CD8-positive, alpha-beta memory T cell (primary cell): ENCODE data around the gene PARD3. TPM values are rescaled to one million over a fixed set of nuclear protein-coding genes. Genes with fewer than 3 reads are reported as not detected.

Experiments used
- CTCF ChIA-PET: fragments of 350-600 bp; sonication (Branson Sonifier 250); formaldehyde crosslinking; loops from one replicate; lab custom pipeline; 2021; ENCODE audit warnings: antibody characterized with exemption; lab: Charles Lee
- POLR2A ChIA-PET: fragments of 350-600 bp; sonication (Branson Sonifier 250); formaldehyde crosslinking; loops from one replicate; lab custom pipeline; 2021; ENCODE audit warnings: antibody characterized with exemption; lab: Charles Lee
- DNase-seq, 5 donors: peaks; one replicate each; pipeline versions ENCODE4 v3.0.0 to v3.0.0-alpha.2; 2020 to 2022; ENCODE audit warnings: mixed read lengths in 1 of 5
- H3K27ac ChIP-seq: one replicate; pipeline ENCODE4 v1.7.0; 2013; ENCODE audit warnings: low read depth, mild to moderate bottlenecking, low read length, moderate library complexity
- H3K27me3 ChIP-seq: 2 replicates; pipeline ENCODE4 v1.7.0; 2013; ENCODE audit warnings: low read length, mild to moderate bottlenecking; ENCODE audit not compliant: insufficient read depth, poor library complexity, severe bottlenecking
- H3K36me3 ChIP-seq: 2 replicates; pipeline ENCODE4 v1.7.0; 2013; ENCODE audit warnings: mild to moderate bottlenecking, low read length, moderate library complexity; ENCODE audit not compliant: insufficient read depth
- H3K4me1 ChIP-seq: 2 replicates; pipeline ENCODE4 v1.7.0; 2013; ENCODE audit warnings: mild to moderate bottlenecking, low read length, moderate library complexity; ENCODE audit not compliant: insufficient read depth
- H3K4me3 ChIP-seq: 2 replicates; pipeline ENCODE4 v1.7.0; 2013; ENCODE audit warnings: mild to moderate bottlenecking, low read length
- H3K9me3 ChIP-seq: 2 replicates; pipeline ENCODE4 v1.7.0; 2013; ENCODE audit warnings: mild to moderate bottlenecking, low read length
- H3K27ac Mint-ChIP-seq, 8 donors: one replicate each; pipeline ENCODE4 v1.8.0; 2020 to 2021; ENCODE audit warnings: mixed read lengths in 8 of 8, mild to moderate bottlenecking in 6 of 8, inconsistent platforms in 3 of 8, moderate library complexity in 3 of 8
- H3K27me3 Mint-ChIP-seq, 2 donors: one replicate each; pipeline ENCODE4 v1.8.0; 2020 to 2021; ENCODE audit warnings: mixed read lengths in 2 of 2, mild to moderate bottlenecking in 1 of 2, moderate library complexity in 1 of 2
- H3K36me3 Mint-ChIP-seq, 3 donors: one replicate each; pipeline ENCODE4 v1.8.0; 2020 to 2021; ENCODE audit warnings: mixed read lengths in 3 of 3, inconsistent platforms in 1 of 3, mild to moderate bottlenecking in 1 of 3
- H3K4me1 Mint-ChIP-seq, 3 donors: one replicate each; pipeline ENCODE4 v1.8.0; 2020 to 2021; ENCODE audit warnings: mixed read lengths in 3 of 3, inconsistent platforms in 1 of 3, mild to moderate bottlenecking in 1 of 3
- H3K4me3 Mint-ChIP-seq, 7 donors: one replicate each; pipeline ENCODE4 v1.8.0; 2020 to 2021; ENCODE audit warnings: mixed read lengths in 7 of 7, mild to moderate bottlenecking in 6 of 7, moderate library complexity in 4 of 7, inconsistent platforms in 2 of 7
- H3K9me3 Mint-ChIP-seq, 5 donors: one replicate each; pipeline ENCODE4 v1.8.0; 2020 to 2022; ENCODE audit warnings: mixed read lengths in 5 of 5, mild to moderate bottlenecking in 3 of 5, moderate library complexity in 2 of 5, inconsistent platforms in 1 of 5
- polyA plus RNA-seq: library from polyadenylated mRNA; unstranded; fragments of 300-500 nt; fragmentation: Illumina TruSeq; gene quantifications from one replicate; pipeline ENCODE4 v1.2.3, GENCODE V29; 2021
- total RNA-seq, 2 experiments: library from RNA; stranded (reverse); gene quantifications; one replicate each; pipeline ENCODE4 v1.2.3, GENCODE V29; 2021

PARD3 gene
- total and polyA plus RNA-seq, 3 experiments from 2014 or later, result 0.27 to 0.46 TPM; not detected in 1

GRCh38 chr10:34177445-34177844 lies 637.7 kb downstream of the PARD3 start:
- H3K36me3 ChIP-seq, result no peaks in the 10 kb centered on the region
- no peak overlapping the region for H3K27ac ChIP-seq
- Mint-ChIP-seq H3K9me3 (peaks cover 0 to 5% (median 3%) of the 10 kb centered on the region in 5 donors), H3K4me1 (no peaks in the 10 kb centered on the region), H3K27me3 (peaks cover 0 to 3% of the 10 kb centered on the region in 2 donors), H3K27ac (peak overlapping the region in 1 of 8 donors; percentile 74), H3K36me3 (no peaks in the 10 kb centered on the region), H3K4me3 (no peak overlapping the region)
- ChIA-PET CTCF (no interaction called here), POLR2A (no interaction called here)
- no peaks in the 10 kb centered on the region for H3K4me1 ChIP-seq
- H3K4me3 ChIP-seq, result no peak overlapping the region
- no peak for DNase-seq
- H3K27me3 ChIP-seq, result no peaks in the 10 kb centered on the region
- H3K9me3 ChIP-seq, result no peaks in the 10 kb centered on the region

GRCh38 chr10:34176351-34176750 lies 638.7 kb downstream of the PARD3 start:
- H3K27ac Mint-ChIP-seq, result no peak overlapping the region
- Histone ChIP-seq H3K4me3 (no peak overlapping the region), H3K27ac (no peak overlapping the region), H3K9me3 (no peaks in the 10 kb centered on the region), H3K36me3 (no peaks in the 10 kb centered on the region), H3K4me1 (no peaks in the 10 kb centered on the region), H3K27me3 (no peaks in the 10 kb centered on the region)
- no peak overlapping the region for H3K4me3 Mint-ChIP-seq
- no peaks in the 10 kb centered on the region for H3K4me1 Mint-ChIP-seq
- no peak for DNase-seq
- peaks cover under 1 to 5% (median 3%) of the 10 kb centered on the region in 5 donors for H3K9me3 Mint-ChIP-seq
- ChIA-PET CTCF (no interaction called here), POLR2A (no interaction called here)
- H3K27me3 Mint-ChIP-seq, result peaks cover 0 to 3% of the 10 kb centered on the region in 2 donors
- H3K36me3 Mint-ChIP-seq, result no peaks in the 10 kb centered on the region

- no peak overlapping the region for H3K27ac Mint-ChIP-seq
- POLR2A ChIA-PET, result no interaction called here
- H3K4me1 Mint-ChIP-seq, result no peaks in the 10 kb centered on the region
- Histone ChIP-seq H3K36me3 (no peaks in the 10 kb centered on the region), H3K4me1 (no peaks in the 10 kb centered on the region), H3K27ac (no peak overlapping the region), H3K9me3 (no peaks in the 10 kb centered on the region), H3K4me3 (no peak overlapping the region), H3K27me3 (no peaks in the 10 kb centered on the region)
- H3K4me3 Mint-ChIP-seq, result no peak overlapping the region
- H3K9me3 Mint-ChIP-seq, result peaks cover 3 to 5% (median 4%) of the 10 kb centered on the region in 5 donors
- CTCF ChIA-PET, result no interaction called here
- peaks cover 0 to 3% of the 10 kb centered on the region in 2 donors for H3K27me3 Mint-ChIP-seq
- no peaks in the 10 kb centered on the region for H3K36me3 Mint-ChIP-seq
- no peak for DNase-seq
Measured at GRCh38 chr10:34175121-34175520, 640.0 kb downstream of the PARD3 start.

- Histone ChIP-seq H3K4me1 (no peaks in the 10 kb centered on the region), H3K9me3 (no peaks in the 10 kb centered on the region), H3K27ac (no peak overlapping the region), H3K36me3 (no peaks in the 10 kb centered on the region), H3K27me3 (no peaks in the 10 kb centered on the region), H3K4me3 (no peak overlapping the region)
- Mint-ChIP-seq H3K4me1 (no peaks in the 10 kb centered on the region), H3K4me3 (no peak overlapping the region), H3K27ac (no peak overlapping the region), H3K36me3 (no peaks in the 10 kb centered on the region), H3K9me3 (peaks cover under 1 to 5% (median 4%) of the 10 kb centered on the region in 5 donors), H3K27me3 (peaks cover 0 to 3% of the 10 kb centered on the region in 2 donors)
- ChIA-PET POLR2A (no interaction called here), CTCF (no interaction called here)
- no peak for DNase-seq
Measured at GRCh38 chr10:34172936-34173533, 642.1 kb downstream of the PARD3 start.

- no peak overlapping the region for H3K4me3 ChIP-seq
- Mint-ChIP-seq H3K27ac (no peak overlapping the region), H3K9me3 (peaks cover 0 to 5% (median 4%) of the 10 kb centered on the region in 5 donors), H3K36me3 (no peaks in the 10 kb centered on the region), H3K4me3 (no peak overlapping the region), H3K4me1 (no peaks in the 10 kb centered on the region), H3K27me3 (peaks cover 0 to 1% of the 10 kb centered on the region in 2 donors)
- no peaks in the 10 kb centered on the region for H3K36me3 ChIP-seq
- H3K27me3 ChIP-seq, result no peaks in the 10 kb centered on the region
- POLR2A ChIA-PET, result no interaction called here
- H3K9me3 ChIP-seq, result no peaks in the 10 kb centered on the region
- no peaks in the 10 kb centered on the region for H3K4me1 ChIP-seq
- no peak for DNase-seq
- H3K27ac ChIP-seq, result no peak overlapping the region
- CTCF ChIA-PET, result no interaction called here
Measured at GRCh38 chr10:34171957-34172527, 643.1 kb downstream of the PARD3 start.

- Histone ChIP-seq H3K27ac (no peak overlapping the region), H3K4me1 (no peaks in the 10 kb centered on the region), H3K9me3 (no peaks in the 10 kb centered on the region), H3K27me3 (no peaks in the 10 kb centered on the region), H3K4me3 (no peak overlapping the region), H3K36me3 (no peaks in the 10 kb centered on the region)
- Mint-ChIP-seq H3K36me3 (no peaks in the 10 kb centered on the region), H3K4me3 (no peak overlapping the region), H3K27me3 (peaks cover 0 to 1% of the 10 kb centered on the region in 2 donors), H3K9me3 (peaks cover 0 to 5% (median 4%) of the 10 kb centered on the region in 5 donors), H3K4me1 (no peaks in the 10 kb centered on the region), H3K27ac (no peak overlapping the region)
- ChIA-PET CTCF (no interaction called here), POLR2A (no interaction called here)
- no peak for DNase-seq
Measured at GRCh38 chr10:34169677-34170076, 645.4 kb downstream of the PARD3 start.

- POLR2A ChIA-PET, result no interaction called here
- Mint-ChIP-seq H3K36me3 (no peaks in the 10 kb centered on the region), H3K4me1 (no peaks in the 10 kb centered on the region)
Measured at GRCh38 chr10:34169131-34169530, 646.0 kb downstream of the PARD3 start.

GRCh38 chr10:34168439-34168838 lies 646.7 kb downstream of the PARD3 start:
- POLR2A ChIA-PET, result no interaction called here
- H3K27ac ChIP-seq, result no peak overlapping the region
- no peaks in the 10 kb centered on the region for H3K36me3 ChIP-seq
- no peaks in the 10 kb centered on the region for H3K4me1 Mint-ChIP-seq
- CTCF ChIA-PET, result no interaction called here
- peaks cover 0 to 5% (median 3%) of the 10 kb centered on the region in 5 donors for H3K9me3 Mint-ChIP-seq
- H3K27me3 ChIP-seq, result no peaks in the 10 kb centered on the region
- H3K27ac Mint-ChIP-seq, result no peak overlapping the region
- H3K4me1 ChIP-seq, result no peaks in the 10 kb centered on the region
- H3K9me3 ChIP-seq, result no peaks in the 10 kb centered on the region
- peaks cover 0 to 1% of the 10 kb centered on the region in 2 donors for H3K27me3 Mint-ChIP-seq
- no peak for DNase-seq
- no peak overlapping the region for H3K4me3 ChIP-seq
- H3K4me3 Mint-ChIP-seq, result no peak overlapping the region
- no peaks in the 10 kb centered on the region for H3K36me3 Mint-ChIP-seq

More at GRCh38 chr10:34169131-34169530, 646.0 kb downstream of the PARD3 start:
- no peaks in the 10 kb centered on the region for H3K36me3 ChIP-seq
- no peaks in the 10 kb centered on the region for H3K9me3 ChIP-seq
- H3K4me1 ChIP-seq, result no peaks in the 10 kb centered on the region
- Mint-ChIP-seq H3K9me3 (peaks cover 0 to 5% (median 3%) of the 10 kb centered on the region in 5 donors), H3K4me3 (no peak overlapping the region), H3K27me3 (peaks cover 0 to 1% of the 10 kb centered on the region in 2 donors), H3K27ac (no peak overlapping the region)
- H3K27me3 ChIP-seq, result no peaks in the 10 kb centered on the region
- CTCF ChIA-PET, result no interaction called here
- no peak for DNase-seq
- H3K4me3 ChIP-seq, result no peak overlapping the region
- H3K27ac ChIP-seq, result no peak overlapping the region
